Smooth muscle cell (in vitro differentiated cells): ENCODE measurements around the gene ZAR1. TPM values are rescaled to one million over a fixed set of nuclear protein-coding genes. Genes with fewer than 3 reads are reported as not detected.

Source experiments
- DNase-seq: peaks from one replicate; lab custom pipeline; 2025; ENCODE audit not compliant: unreplicated experiment; lab: John Stamatoyannopoulos, UW
- H2AFZ ChIP-seq: fragments of 200-600 bp; sonication (generic); 2 replicates; pipeline ENCODE4 v1.6.0; 2016; ENCODE audit warnings: antibody characterized with exemption, low read depth, mild to moderate bottlenecking
- H3F3A ChIP-seq: fragments of 200-600 bp; sonication (generic); 2 replicates; pipeline ENCODE4 v1.6.0; 2017; ENCODE audit warnings: antibody characterized with exemption, low read depth
- H3K27ac ChIP-seq: fragments of 200-600 bp; sonication (generic); 2 replicates; pipeline ENCODE4 v1.5.1; 2016; ENCODE audit warnings: low read depth, mild to moderate bottlenecking
- H3K27me3 ChIP-seq: fragments of 200-600 bp; sonication (generic); 2 replicates; pipeline ENCODE4 v1.6.1; 2016; ENCODE audit warnings: low read depth, mild to moderate bottlenecking
- H3K36me3 ChIP-seq: fragments of 200-600 bp; sonication (generic); 2 replicates; pipeline ENCODE4 v1.5.1; 2016; ENCODE audit warnings: low read depth
- H3K4me1 ChIP-seq: fragments of 200-600 bp; sonication (generic); 2 replicates; pipeline ENCODE4 v1.5.1; 2016; ENCODE audit warnings: low read depth
- H3K4me2 ChIP-seq: fragments of 200-600 bp; sonication (generic); 2 replicates; pipeline ENCODE4 v1.6.0; 2016; ENCODE audit warnings: mild to moderate bottlenecking
- H3K4me3 ChIP-seq: fragments of 200-600 bp; sonication (generic); 2 replicates; pipeline ENCODE4 v1.5.1; 2016; ENCODE audit warnings: mild to moderate bottlenecking
- H3K79me2 ChIP-seq: fragments of 200-600 bp; sonication (generic); 2 replicates; pipeline ENCODE4 v1.6.0; 2016; ENCODE audit warnings: low read depth, mild to moderate bottlenecking
- H3K9ac ChIP-seq: fragments of 200-600 bp; sonication (generic); 2 replicates; pipeline ENCODE4 v1.6.0; 2016; ENCODE audit warnings: low read depth
- H3K9me3 ChIP-seq: fragments of 200-600 bp; sonication (generic); replicated peaks from 2 replicates; pipeline ENCODE4 v1.5.1; 2016; ENCODE audit warnings: low read depth
- H4K20me1 ChIP-seq: fragments of 200-600 bp; sonication (generic); 2 replicates; pipeline ENCODE4 v1.6.0; 2016; ENCODE audit warnings: low read depth
- CTCF ChIP-seq: fragments of 200-600 bp; sonication (generic); IDR thresholded peaks from 2 replicates; pipeline ENCODE4 v1.5.1; 2017; ENCODE audit warnings: borderline replicate concordance, mild to moderate bottlenecking, antibody characterized with exemption; ENCODE audit not compliant: insufficient read depth, poor library complexity, severe bottlenecking
- WGBS: methylation state at CpG from one replicate; pipeline ENCODE4 v1.1.7; 2016; ENCODE audit warnings: low lambda C conversion rate; 5-methylcytosine and 5-hydroxymethylcytosine counted together
- polyA plus RNA-seq: library from polyadenylated mRNA; unstranded; fragments of >200 nt; fragmentation: Nextera tagmentation; extraction: Ambion mirVana; gene quantifications from 2 replicates; pipeline ENCODE4 v1.2.1, GENCODE V29; 2016
- total RNA-seq: library from RNA; depleted of rRNA; stranded (reverse); fragments of >200 nt; gene quantifications from 2 replicates; pipeline ENCODE4 v1.2.3, GENCODE V29; 2014

The ZAR1 gene
- total and polyA plus RNA-seq, 2 experiments from 2014 or later, result not detected

DNA sequence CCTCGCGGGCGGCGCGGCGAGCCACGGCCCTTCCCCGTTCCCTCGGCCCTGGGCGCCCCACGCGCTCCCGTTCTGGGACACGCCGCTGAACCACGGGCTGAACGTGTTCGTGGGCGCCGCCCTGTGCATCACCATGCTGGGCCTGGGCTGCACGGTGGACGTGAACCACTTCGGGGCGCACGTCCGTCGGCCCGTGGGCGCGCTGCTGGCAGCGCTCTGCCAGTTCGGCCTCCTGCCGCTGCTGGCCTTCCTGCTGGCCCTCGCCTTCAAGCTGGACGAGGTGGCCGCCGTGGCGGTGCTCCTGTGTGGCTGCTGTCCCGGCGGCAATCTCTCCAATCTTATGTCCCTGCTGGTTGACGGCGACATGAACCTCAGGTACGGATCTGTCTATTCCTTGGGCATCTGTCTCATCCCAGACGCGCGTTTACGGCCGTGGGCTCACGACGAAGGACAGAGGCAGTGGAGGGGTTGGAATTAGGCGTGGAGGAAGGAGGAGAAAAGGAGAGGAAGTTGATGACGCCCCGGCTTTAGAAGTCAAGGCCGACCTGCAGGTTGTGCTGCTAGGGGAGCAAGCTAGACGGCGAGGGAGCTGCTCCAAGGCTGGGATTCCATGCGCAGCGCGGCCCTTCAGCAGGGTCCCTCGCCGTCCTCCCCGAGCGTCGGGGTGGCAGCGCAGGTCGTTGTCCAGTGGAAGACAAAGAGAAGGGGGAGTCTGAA is 6.1 kb upstream of the ZAR1 start:
- Histone ChIP-seq H3K4me3 (peak overlapping the region; percentile 42), H3K36me3 (no peaks in the 10 kb centered on the region), H3K27ac (no peak overlapping the region), H3K27me3 (peaks cover 100% of the 10 kb centered on the region), H3K9me3 (no peaks in the 10 kb centered on the region), H4K20me1 (no peaks in the 10 kb centered on the region), H3K4me1 (no peaks in the 10 kb centered on the region), H3F3A (no peaks in the 10 kb centered on the region), H3K4me2 (peak overlapping the region; percentile 84), H3K9ac (no peak overlapping the region), H2AFZ (no peak overlapping the region), H3K79me2 (no peaks in the 10 kb centered on the region)
- WGBS, result 23% methylated on average over 58 of the region's 66 CpGs
- no peak for DNase-seq
- TF ChIP-seq CTCF, result no peak

GRCh38 chr4:48484494-48485168 is 5.4 kb upstream of the ZAR1 start:
- Histone ChIP-seq H3K79me2 (no peaks in the 10 kb centered on the region), H3K4me1 (no peaks in the 10 kb centered on the region), H3K9ac (no peak overlapping the region), H3F3A (no peaks in the 10 kb centered on the region), H4K20me1 (no peaks in the 10 kb centered on the region), H2AFZ (no peak overlapping the region), H3K4me2 (no peak overlapping the region), H3K27ac (no peak overlapping the region), H3K36me3 (no peaks in the 10 kb centered on the region), H3K27me3 (peaks cover 100% of the 10 kb centered on the region), H3K9me3 (no peaks in the 10 kb centered on the region), H3K4me3 (no peak overlapping the region)
- no peak for TF ChIP-seq CTCF
- WGBS, result 66% methylated on average over 22 of the region's 22 CpGs
- no peak for DNase-seq

DNA sequence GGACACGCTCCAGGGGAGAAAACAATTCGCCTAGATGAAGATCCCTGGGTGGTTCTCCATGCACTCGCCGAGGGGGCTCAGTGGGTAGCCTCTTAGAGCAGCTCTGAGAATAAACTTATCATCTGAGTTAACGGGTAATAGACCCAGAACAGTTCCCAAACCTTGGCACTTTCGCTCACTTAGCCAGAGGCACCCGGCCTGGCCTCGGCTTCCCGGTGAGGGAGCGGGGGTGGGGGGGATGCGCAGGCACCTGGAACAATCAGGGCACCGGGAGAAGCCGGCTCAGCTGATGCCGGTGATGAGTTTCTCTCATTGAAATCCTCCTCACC is 405 bp upstream of the ZAR1 start:
- H3K27ac ChIP-seq, result no peak overlapping the region
- TF ChIP-seq CTCF, result no peak
- H3K4me2 ChIP-seq, result peak overlapping the region; percentile 82
- no peaks in the 10 kb centered on the region for H3K36me3 ChIP-seq
- no peak overlapping the region for H2AFZ ChIP-seq
- H3K4me1 ChIP-seq, result no peaks in the 10 kb centered on the region
- H3K9ac ChIP-seq, result no peak overlapping the region
- H4K20me1 ChIP-seq, result no peaks in the 10 kb centered on the region
- H3K9me3 ChIP-seq, result no peaks in the 10 kb centered on the region
- DNase-seq, result no peak
- WGBS, result 12% methylated on average over 14 of the region's 14 CpGs
- H3K79me2 ChIP-seq, result no peaks in the 10 kb centered on the region
- H3K27me3 ChIP-seq, result peaks cover 95% of the 10 kb centered on the region
- H3K4me3 ChIP-seq, result peak overlapping the region; percentile 35
- no peaks in the 10 kb centered on the region for H3F3A ChIP-seq
